B cell (primary cell): ENCODE data around the gene NCBP2. TPM values are rescaled to one million over a fixed set of nuclear protein-coding genes. Genes with fewer than 3 reads are reported as not detected.

Experiments used
- ATAC-seq: fragments of 200-7000 bp; cut with Tn5 transposase; one replicate; pipeline ENCODE4 v1.10.0; 2021; ENCODE audit warnings: low read depth, mild to moderate bottlenecking, moderate number of reproducible peaks, moderate library complexity
- CTCF ChIA-PET: fragments of 350-600 bp; sonication (Branson Sonifier 250); formaldehyde crosslinking; loops from one replicate; lab custom pipeline; 2021; ENCODE audit warnings: antibody characterized with exemption, inconsistent platforms; lab: Charles Lee
- POLR2A ChIA-PET: fragments of 350-600 bp; sonication (Branson Sonifier 250); formaldehyde crosslinking; loops from one replicate; lab custom pipeline; 2021; ENCODE audit warnings: antibody characterized with exemption; lab: Charles Lee
- DNase-seq: peaks from one replicate; pipeline ENCODE4 v3.0.0; 2013
- H2AFZ ChIP-seq: 2 replicates; pipeline ENCODE4 v1.6.1; 2012; ENCODE audit warnings: mild to moderate bottlenecking, low read depth, low read length; ENCODE audit not compliant: insufficient read depth, poor library complexity, severe bottlenecking
- H3K27ac ChIP-seq, 2 donors: 1 replicate in 1 of 2; 2 replicates in 1 of 2; pipeline ENCODE4 v1.5.1; 2012 to 2013; ENCODE audit warnings: low read length in 2 of 2, mild to moderate bottlenecking in 2 of 2, moderate library complexity in 1 of 2
- H3K27me3 ChIP-seq, 4 experiments: fragments of 200-600 bp in 1 of 4; sonication (generic) in 1 of 4; replicated peaks in 1 of 4; 1 replicate in 2 of 4; 2 replicates in 2 of 4; pipeline versions ENCODE4 v1.6.1 to v1.7.0; 2013 to 2016; ENCODE audit warnings: low read length in 3 of 4, mild to moderate bottlenecking in 2 of 4, mixed read lengths in 1 of 4, moderate library complexity in 1 of 4; ENCODE audit not compliant: insufficient read depth in 4 of 4, control insufficient read depth in 3 of 4; ENCODE audit errors: control extremely low read depth in 1 of 4
- H3K36me3 ChIP-seq, 2 experiments: replicated peaks in 1 of 2; 1 replicate in 1 of 2; 2 replicates in 1 of 2; pipeline versions ENCODE4 v1.6.1 to v1.7.1; 2013; ENCODE audit warnings: low read length in 1 of 2; ENCODE audit not compliant: insufficient read depth in 2 of 2, control insufficient read depth in 1 of 2; ENCODE audit errors: control extremely low read depth in 1 of 2, extremely low read depth in 1 of 2
- H3K4me1 ChIP-seq, 2 donors: fragments of 200-600 bp in 1 of 2; sonication (generic) in 1 of 2; 1 replicate in 1 of 2; 2 replicates in 1 of 2; pipeline versions ENCODE4 v1.5.1 to v1.6.1; 2013 to 2017; ENCODE audit warnings: low read length in 2 of 2; ENCODE audit not compliant: control insufficient read depth in 2 of 2, insufficient read depth in 2 of 2
- H3K4me2 ChIP-seq: replicated peaks from 2 replicates; pipeline ENCODE3; 2012; ENCODE audit warnings: mild to moderate bottlenecking, low read depth, low read length; ENCODE audit not compliant: poor library complexity, severe bottlenecking
- H3K4me3 ChIP-seq, 5 experiments: fragments of 200-600 bp in 1 of 5; sonication (generic) in 1 of 5; 1 replicate in 3 of 5; 2 replicates in 2 of 5; pipeline versions ENCODE4 v1.5.1 to v1.7.0; 2011 to 2016; ENCODE audit warnings: low read length in 4 of 5, mild to moderate bottlenecking in 4 of 5, low read depth in 2 of 5, control low read depth in 1 of 5, moderate library complexity in 1 of 5; ENCODE audit not compliant: insufficient read depth in 1 of 5; ENCODE audit errors: control extremely low read depth in 1 of 5, extremely low read depth in 1 of 5
- H3K79me2 ChIP-seq: fragments of 200-600 bp; sonication (generic); one replicate; pipeline ENCODE4 v1.6.0; 2016; ENCODE audit warnings: low read length; ENCODE audit not compliant: control insufficient read depth, insufficient read depth
- H3K9ac ChIP-seq: fragments of 200-600 bp; sonication (generic); 2 replicates; pipeline ENCODE4 v1.6.1; 2017; ENCODE audit warnings: mild to moderate bottlenecking, low read length, moderate library complexity
- H3K9me3 ChIP-seq, 3 donors: one replicate each; pipeline versions ENCODE4 v1.6.1 to v1.7.1; 2013; ENCODE audit warnings: low read length in 2 of 3; ENCODE audit not compliant: control insufficient read depth in 2 of 3, insufficient read depth in 1 of 3; ENCODE audit errors: control extremely low read depth in 1 of 3
- H4K20me1 ChIP-seq: 2 replicates; pipeline ENCODE4 v1.6.0; 2012; ENCODE audit warnings: mild to moderate bottlenecking, low read length; ENCODE audit not compliant: insufficient read depth, control insufficient read depth, poor library complexity, severe bottlenecking
- H3K27ac Mint-ChIP-seq: one replicate; pipeline ENCODE4 v1.8.0; 2021; ENCODE audit warnings: mixed read lengths
- H3K27me3 Mint-ChIP-seq: one replicate; pipeline ENCODE4 v1.8.0; 2021; ENCODE audit warnings: mixed read lengths
- H3K4me1 Mint-ChIP-seq: one replicate; pipeline ENCODE4 v1.8.0; 2021; ENCODE audit warnings: mixed read lengths
- H3K4me3 Mint-ChIP-seq: one replicate; pipeline ENCODE4 v1.8.0; 2021; ENCODE audit warnings: mixed read lengths
- H3K9me3 Mint-ChIP-seq: one replicate; pipeline ENCODE4 v1.8.0; 2022; ENCODE audit warnings: mixed read lengths; ENCODE audit not compliant: insufficient read depth
- CTCF ChIP-seq: fragments of 200-600 bp; IDR thresholded peaks from one replicate; pipeline ENCODE4 v1.8.0; 2022; ENCODE audit warnings: antibody characterized with exemption, mild to moderate bottlenecking
- EZH2 ChIP-seq: IDR thresholded peaks from 2 replicates; pipeline ENCODE4 v1.6.1; 2012; ENCODE audit warnings: borderline replicate concordance, low read depth, mild to moderate bottlenecking, moderate library complexity, low read length; ENCODE audit not compliant: insufficient read depth, poor library complexity, severe bottlenecking
- WGBS: methylation state at CpG from one replicate; pipeline ENCODE4 v1.1.5; 2013; ENCODE audit warnings: missing lambda C conversion rate; ENCODE audit not compliant: insufficient coverage; 5-methylcytosine and 5-hydroxymethylcytosine counted together
- intact Hi-C: fragments of 100-400 bp; cut with micrococcal nuclease; formaldehyde crosslinking; loops from one replicate; pipeline ENCODE4 v1.10.0; 2022
- polyA plus RNA-seq: library from polyadenylated mRNA; depleted of rRNA; stranded (reverse); fragments of >200 nt; gene quantifications from 2 replicates; pipeline ENCODE4 v1.2.3, GENCODE V29; 2012
- total RNA-seq, 2 donors: library from RNA; stranded (reverse); fragments of 120-200 nt in 1 of 2; gene quantifications; 1 replicate in 1 of 2; 2 replicates in 1 of 2; pipeline versions ENCODE4 v1.2.3 to v1.2.4, GENCODE V29; 2013 to 2022

NCBP2 gene
- total and polyA plus RNA-seq, 2 donors (not counting 1 experiment from before 2014, with no cell fraction given): 25.5 to 95.0 TPM

GRCh38 chr3:196916221-196916620 lies 26.1 kb downstream of the NCBP2 start:
- no CpG with 5 or more reads among the region's 1 CpG for WGBS
- H3K36me3 ChIP-seq: peaks cover 9 to 10% of the 10 kb centered on the region in 2 experiments
- no peak overlapping the region for H3K27ac Mint-ChIP-seq

GRCh38 chr3:196915375-196915774 lies 27.0 kb downstream of the NCBP2 start:
- DNase-seq: no peak
- no peak for ATAC-seq
- CTCF ChIA-PET: no interaction called here
- H3K79me2 ChIP-seq: no peaks in the 10 kb centered on the region
- Mint-ChIP-seq H3K27ac (no peak overlapping the region), H3K9me3 (no peaks in the 10 kb centered on the region), H3K4me3 (no peak overlapping the region), H3K27me3 (no peaks in the 10 kb centered on the region), H3K4me1 (peaks cover 9% of the 10 kb centered on the region)
- TF ChIP-seq CTCF (no peak), EZH2 (no peak)
- no peak overlapping the region for H3K27ac ChIP-seq
- H3K9me3 ChIP-seq: peaks cover 4 to 10% (median 10%) of the 10 kb centered on the region in 3 donors
- H3K36me3 ChIP-seq: peaks cover 9 to 10% of the 10 kb centered on the region in 2 experiments
- H3K4me2 ChIP-seq: no peak overlapping the region
- H3K27me3 ChIP-seq: no peaks in the 10 kb centered on the region
- POLR2A ChIA-PET: no interaction called here
- 100% methylated on average over 2 of the region's 3 CpGs for WGBS
- H3K4me1 ChIP-seq: peaks cover 2% of the 10 kb centered on the region in 2 donors
- no peak overlapping the region for H2AFZ ChIP-seq
- no peaks in the 10 kb centered on the region for H4K20me1 ChIP-seq
- H3K9ac ChIP-seq: no peak overlapping the region
- intact Hi-C loops: no loop called here
- H3K4me3 ChIP-seq: no peak overlapping the region

More at GRCh38 chr3:196916221-196916620, 26.1 kb downstream of the NCBP2 start:
- H2AFZ ChIP-seq: no peak overlapping the region
- no peak overlapping the region for H3K4me3 Mint-ChIP-seq
- no peaks in the 10 kb centered on the region for H3K79me2 ChIP-seq
- CTCF ChIA-PET: interaction anchor here (1.4 kb wide), 1 partner anchor 80 kb away, joined by 4 read pairs; no protein-coding TSS in a partner anchor
- no peak overlapping the region for H3K9ac ChIP-seq
- peaks cover 6 to 8% of the 10 kb centered on the region in 2 donors for H3K4me1 ChIP-seq
- TF ChIP-seq EZH2 (no peak), CTCF (no peak)
- H3K4me1 Mint-ChIP-seq: peaks cover 16% of the 10 kb centered on the region
- H3K27ac ChIP-seq: no peak overlapping the region
- no peak for ATAC-seq
- H3K9me3 ChIP-seq: peaks cover 4 to 10% (median 10%) of the 10 kb centered on the region in 3 donors
- no peaks in the 10 kb centered on the region for H4K20me1 ChIP-seq
- no peak overlapping the region for H3K4me2 ChIP-seq
- intact Hi-C loops: no loop called here
- no peaks in the 10 kb centered on the region for H3K9me3 Mint-ChIP-seq
- no peaks in the 10 kb centered on the region for H3K27me3 ChIP-seq
- POLR2A ChIA-PET: no interaction called here
- no peak for DNase-seq
- no peak overlapping the region for H3K4me3 ChIP-seq
- no peaks in the 10 kb centered on the region for H3K27me3 Mint-ChIP-seq
